Aorta (tissue), 5 donors: ENCODE data around the gene CNST. TPM values are rescaled to one million over a fixed set of nuclear protein-coding genes. Genes with fewer than 3 reads are reported as not detected.

Experiments used
- ATAC-seq: fragments of 200-7000 bp; cut with Tn5 transposase; one replicate; pipeline ENCODE4 v1.9.1; 2022; ENCODE audit warnings: moderate library complexity; ENCODE audit not compliant: low FRiP score
- DNase-seq, 2 donors: peaks; one replicate each; pipeline ENCODE4 v3.0.0-alpha.2; 2020
- H3K27ac ChIP-seq, 2 donors: one replicate each; pipeline ENCODE4 v1.5.1; 2013; ENCODE audit warnings: low read length in 2 of 2, mild to moderate bottlenecking in 2 of 2, moderate library complexity in 2 of 2, control low read depth in 1 of 2, inconsistent platforms in 1 of 2, low read depth in 1 of 2
- H3K27me3 ChIP-seq, 2 donors: one replicate each; pipeline ENCODE4 v1.6.1; 2013; ENCODE audit warnings: control low read depth in 1 of 2, low read length in 1 of 2, mild to moderate bottlenecking in 1 of 2, moderate library complexity in 1 of 2; ENCODE audit not compliant: insufficient read depth in 2 of 2, control insufficient read depth in 1 of 2
- H3K36me3 ChIP-seq, 2 donors: one replicate each; pipeline ENCODE4 v1.6.1; 2013; ENCODE audit warnings: control low read depth in 1 of 2, low read length in 1 of 2, mild to moderate bottlenecking in 1 of 2; ENCODE audit not compliant: insufficient read depth in 2 of 2, control insufficient read depth in 1 of 2
- H3K4me1 ChIP-seq, 2 donors: one replicate each; pipeline ENCODE4 v1.6.1; 2013; ENCODE audit warnings: low read length in 2 of 2, control low read depth in 1 of 2, mild to moderate bottlenecking in 1 of 2, moderate library complexity in 1 of 2; ENCODE audit not compliant: insufficient read depth in 2 of 2, control insufficient read depth in 1 of 2
- H3K4me3 ChIP-seq, 2 donors: one replicate each; pipeline ENCODE4 v1.5.1; 2013; ENCODE audit warnings: low read length in 2 of 2, control low read depth in 1 of 2, mild to moderate bottlenecking in 1 of 2
- H3K9me3 ChIP-seq: one replicate; pipeline ENCODE4 v1.6.1; 2013; ENCODE audit warnings: mild to moderate bottlenecking, low read length; ENCODE audit not compliant: control insufficient read depth
- WGBS, 2 donors: extraction: QIAGEN DNeasy Blood & Tissue Kit; methylation state at CpG; one replicate each; pipeline ENCODE4 v1.1.7; 2013; 5-methylcytosine and 5-hydroxymethylcytosine counted together
- intact Hi-C, 2 donors: fragments of 100-400 bp; cut with DNase I; formaldehyde crosslinking; loops; one replicate each; pipeline versions ENCODE4 v1.14.2 to v1.15.0; 2022
- polyA plus RNA-seq, 2 donors: library from polyadenylated mRNA; stranded (reverse); fragments of 200-250 nt; gene quantifications; one replicate each; pipeline ENCODE4 v1.2.3, GENCODE V29; 2013
- total RNA-seq, 2 donors: library from RNA; stranded (reverse); fragmentation: NEBNext Ultra II Directional; extraction: Animal tissue kit (Norgen Biotek cat#: 25700); gene quantifications; one replicate each; pipeline ENCODE4 v1.2.1, GENCODE V29; 2021
- donor health status: healthy with polysubstance abuse.
- donor health status: Bipolar disorder and iron deficiency.
- donor health status: DM: no; HTN: no; CAD: no.
- donor health status: DM: no; HTN: no; CAD: no.
- donor health status: DM: yes; HTN: yes; CAD: no.

The CNST gene
- total and polyA plus RNA-seq, 4 donors, result 6.9 to 27.8 (median 16.1) TPM

DNA sequence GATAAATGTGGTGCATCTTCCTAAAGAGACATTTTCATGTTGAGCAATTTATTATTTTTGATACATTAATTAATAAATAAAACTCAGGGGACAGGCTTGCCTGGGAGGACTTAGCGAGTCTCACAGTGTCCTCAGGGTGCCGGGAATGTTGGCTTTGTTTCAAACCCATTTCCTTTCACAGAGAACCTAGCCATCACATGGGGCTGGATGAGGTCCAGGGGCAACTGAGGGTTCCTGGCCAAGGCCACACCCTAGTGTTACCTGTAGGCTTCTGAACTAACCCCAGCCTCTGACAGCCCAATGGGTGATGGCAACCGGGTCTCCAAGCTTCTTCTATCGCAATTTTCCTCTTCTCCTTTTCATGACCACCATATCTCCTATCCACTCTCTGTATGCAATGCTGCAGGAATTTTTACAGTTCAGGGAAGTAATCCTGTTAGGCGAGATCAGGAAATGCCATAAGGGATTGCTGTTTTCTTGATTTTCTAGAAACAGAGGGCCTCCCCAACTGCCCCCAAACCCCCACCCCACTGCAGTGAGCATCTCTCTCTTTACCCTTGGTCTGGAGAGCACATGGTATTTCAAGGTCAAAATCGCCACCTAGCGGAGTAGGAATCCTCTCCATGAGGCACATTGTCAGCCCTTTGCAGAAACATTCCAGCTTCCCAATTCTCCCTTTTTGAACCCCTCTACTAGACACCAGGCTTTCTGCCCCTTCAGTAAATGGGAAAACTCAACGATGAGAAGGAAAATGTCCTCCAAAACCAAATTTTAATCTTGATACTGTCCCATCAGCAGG, 37.1 kb upstream of the CNST start:
- Histone ChIP-seq H3K4me3 (no peak overlapping the region), H3K36me3 (no peaks in the 10 kb centered on the region), H3K4me1 (no peaks in the 10 kb centered on the region), H3K27ac (no peak overlapping the region), H3K27me3 (no peaks in the 10 kb centered on the region), H3K9me3 (peaks cover 3% of the 10 kb centered on the region)
- intact Hi-C loops, result no loop called here
- ATAC-seq (no peak), DNase-seq (no peak)
- 68 to 72% methylated on average over 8 of the region's 8 CpGs for WGBS, 2 donors

DNA sequence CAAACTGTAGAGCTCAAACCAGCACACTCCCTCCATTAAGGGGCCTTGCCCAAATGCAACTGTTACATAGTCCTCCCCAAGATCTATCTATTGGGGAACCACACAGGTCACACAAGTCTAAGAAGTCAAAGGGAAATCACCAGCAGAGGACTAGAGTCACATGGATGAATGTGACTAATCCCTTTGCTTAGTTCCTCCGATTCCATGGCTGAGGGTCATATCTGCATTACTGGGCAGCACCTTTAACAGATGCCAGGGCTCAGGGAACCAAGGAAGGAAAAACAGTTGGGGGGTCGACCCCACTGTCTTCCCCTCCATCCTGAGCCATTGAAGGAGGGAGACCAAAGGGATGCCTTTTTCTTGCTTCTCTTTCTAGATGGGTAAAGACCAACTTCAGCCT, 35.8 kb upstream of the CNST start:
- DNase-seq, result no peak
- H3K4me3 ChIP-seq, result no peak overlapping the region
- H3K27me3 ChIP-seq, result no peaks in the 10 kb centered on the region
- H3K9me3 ChIP-seq, result peaks cover 3% of the 10 kb centered on the region
- no peak for ATAC-seq
- 67 to 70% methylated on average over 2 of the region's 2 CpGs for WGBS, 2 donors
- intact Hi-C loops, result no loop called here
- no peaks in the 10 kb centered on the region for H3K4me1 ChIP-seq
- H3K27ac ChIP-seq, result no peak overlapping the region
- no peaks in the 10 kb centered on the region for H3K36me3 ChIP-seq

DNA sequence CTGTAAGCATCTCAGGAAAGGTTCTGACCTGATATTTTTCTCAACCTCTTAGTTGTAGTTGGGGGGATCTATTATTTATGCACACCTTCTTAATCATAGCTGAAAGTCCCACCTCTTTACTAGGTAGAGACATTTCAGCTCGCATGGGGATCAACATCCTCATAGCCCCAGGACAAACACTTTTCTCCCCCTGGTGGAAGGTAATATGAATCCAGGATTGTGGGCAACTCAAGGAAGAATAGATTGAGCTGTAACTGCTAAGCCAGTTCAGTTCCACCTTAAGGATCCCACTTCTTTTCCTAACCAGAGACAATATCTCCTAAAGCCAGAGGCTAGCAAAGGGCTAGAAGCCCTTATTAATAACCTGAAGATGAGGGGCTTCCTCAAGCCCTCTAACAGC, 33.7 kb upstream of the CNST start:
- Histone ChIP-seq H3K27ac (no peak overlapping the region), H3K4me3 (no peak overlapping the region), H3K27me3 (no peaks in the 10 kb centered on the region), H3K36me3 (no peaks in the 10 kb centered on the region), H3K4me1 (no peaks in the 10 kb centered on the region), H3K9me3 (peaks cover 3% of the 10 kb centered on the region)
- DNase-seq (no peak), ATAC-seq (no peak)
- intact Hi-C loops, result no loop called here
- WGBS, 2 donors, result 27 to 53% methylated on average over 1 of the region's 1 CpG

DNA sequence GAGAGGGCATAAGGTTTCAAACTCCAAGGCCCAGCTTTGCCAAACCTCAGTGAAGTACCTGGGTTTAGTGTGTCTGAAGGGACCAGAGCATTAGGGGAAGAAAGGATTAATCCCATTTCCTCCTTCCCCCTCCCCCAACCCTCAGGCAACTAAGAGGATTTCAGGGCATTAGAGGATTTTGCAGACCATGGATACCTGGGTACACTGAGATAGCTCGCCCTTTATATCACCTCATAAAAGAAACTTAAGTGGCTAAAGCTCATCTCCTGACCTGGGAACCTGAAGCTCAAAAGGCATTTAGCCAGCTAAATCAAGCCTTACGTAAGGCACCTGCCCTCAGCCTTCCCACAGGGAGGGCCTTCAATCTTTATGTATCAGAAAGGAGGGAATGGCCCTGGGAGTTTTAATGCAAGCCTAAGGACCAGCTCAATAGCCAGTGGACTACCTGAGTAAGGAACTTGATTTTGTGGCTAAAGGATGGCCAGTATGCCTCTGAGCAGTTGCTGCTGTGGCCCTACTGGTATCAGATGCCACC, 32.8 kb upstream of the CNST start:
- Histone ChIP-seq H3K36me3 (no peaks in the 10 kb centered on the region), H3K4me1 (no peaks in the 10 kb centered on the region), H3K27ac (no peak overlapping the region), H3K4me3 (no peak overlapping the region), H3K9me3 (peaks cover 3% of the 10 kb centered on the region), H3K27me3 (no peaks in the 10 kb centered on the region)
- DNase-seq, result no peak
- WGBS, 2 donors, result 88% methylated on average over 2 of the region's 2 CpGs
- intact Hi-C loops, result no loop called here
- no peak for ATAC-seq

DNA sequence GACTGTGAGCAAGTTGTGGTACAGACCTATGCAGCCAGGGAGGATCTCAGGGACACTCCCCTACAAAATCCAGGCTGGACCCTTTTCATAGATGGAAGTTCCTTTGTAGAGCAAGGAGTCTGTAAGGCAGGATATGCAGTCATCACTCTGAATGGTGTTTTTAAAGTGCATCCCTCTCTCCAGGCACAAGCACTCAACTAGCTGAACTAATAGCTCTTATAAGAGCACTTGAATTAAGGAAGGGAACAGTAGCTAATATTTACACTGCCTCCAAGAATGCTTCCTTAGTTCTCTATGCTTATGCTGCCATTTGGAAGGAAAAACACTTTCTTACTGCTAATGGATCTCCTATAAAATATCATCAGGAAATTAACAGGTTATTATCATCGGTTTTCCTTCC, 32.1 kb upstream of the CNST start:
- Histone ChIP-seq H3K27ac (no peak overlapping the region), H3K36me3 (no peaks in the 10 kb centered on the region), H3K9me3 (peaks cover 3% of the 10 kb centered on the region), H3K4me3 (no peak overlapping the region), H3K27me3 (no peaks in the 10 kb centered on the region), H3K4me1 (no peaks in the 10 kb centered on the region)
- intact Hi-C loops, result no loop called here
- DNase-seq, result no peak
- WGBS, 2 donors, result 84% methylated on average over 1 of the region's 1 CpG
- ATAC-seq, result no peak

DNA sequence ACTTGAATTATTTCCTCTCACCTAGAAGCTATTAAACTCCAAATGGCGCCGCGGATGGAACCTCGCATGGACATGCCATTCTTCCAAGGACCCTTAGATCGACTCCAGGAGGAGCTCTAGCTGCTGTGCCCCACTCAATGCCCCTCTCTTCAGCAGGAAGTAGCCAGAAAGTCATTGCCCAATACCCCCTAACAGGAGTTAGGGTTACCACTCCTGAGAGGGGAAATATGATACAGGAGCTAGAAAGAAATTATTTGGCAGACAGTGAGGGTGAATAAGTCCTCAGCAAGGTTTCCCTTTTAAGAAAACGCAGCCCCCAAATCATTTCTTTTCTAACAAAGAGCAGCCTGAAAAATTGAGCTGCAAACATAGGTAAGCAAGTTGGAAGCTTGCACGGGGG, 28.8 kb upstream of the CNST start:
- ATAC-seq, result no peak
- intact Hi-C loops, result no loop called here
- H3K4me3 ChIP-seq, result no peak overlapping the region

DNA sequence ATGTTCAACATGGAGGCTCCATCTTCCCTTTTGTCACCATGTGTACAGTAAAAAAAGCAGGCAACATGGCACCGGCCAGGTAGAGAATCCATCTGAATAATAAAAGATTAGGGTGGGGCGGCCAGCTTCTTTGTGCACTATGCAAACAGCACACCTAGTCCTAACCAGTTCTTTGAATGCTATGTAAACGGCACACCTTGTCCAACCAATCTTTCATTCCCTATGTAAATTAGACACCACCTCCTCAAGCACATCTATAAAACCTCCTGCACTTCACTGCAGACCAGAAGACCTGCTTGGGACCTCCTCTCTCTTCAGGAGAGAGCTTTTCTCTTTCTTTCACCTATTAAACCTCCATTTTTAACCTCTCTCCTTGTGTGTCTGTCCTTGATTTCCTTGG, 28.4 kb upstream of the CNST start:
- H3K27ac ChIP-seq, result no peak overlapping the region
- no peaks in the 10 kb centered on the region for H3K27me3 ChIP-seq
- H3K4me3 ChIP-seq, result no peak overlapping the region
- WGBS, 2 donors, result 90 to 97% methylated on average over 3 of the region's 3 CpGs
- ATAC-seq (no peak), DNase-seq (no peak)
- H3K4me1 ChIP-seq, result no peaks in the 10 kb centered on the region
- intact Hi-C loops, result no loop called here
- peaks cover 0 to 5% of the 10 kb centered on the region in 2 donors for H3K36me3 ChIP-seq
- no peaks in the 10 kb centered on the region for H3K9me3 ChIP-seq

More for the DNA sequence above, 28.8 kb upstream of the CNST start:
- no peaks in the 10 kb centered on the region for H3K27me3 ChIP-seq
- 81 to 82% methylated on average over 7 of the region's 7 CpGs for WGBS, 2 donors
- no peaks in the 10 kb centered on the region for H3K9me3 ChIP-seq
- no peaks in the 10 kb centered on the region for H3K4me1 ChIP-seq
- no peak for DNase-seq
- H3K36me3 ChIP-seq, result peaks cover 0 to 5% of the 10 kb centered on the region in 2 donors
- no peak overlapping the region for H3K27ac ChIP-seq

DNA sequence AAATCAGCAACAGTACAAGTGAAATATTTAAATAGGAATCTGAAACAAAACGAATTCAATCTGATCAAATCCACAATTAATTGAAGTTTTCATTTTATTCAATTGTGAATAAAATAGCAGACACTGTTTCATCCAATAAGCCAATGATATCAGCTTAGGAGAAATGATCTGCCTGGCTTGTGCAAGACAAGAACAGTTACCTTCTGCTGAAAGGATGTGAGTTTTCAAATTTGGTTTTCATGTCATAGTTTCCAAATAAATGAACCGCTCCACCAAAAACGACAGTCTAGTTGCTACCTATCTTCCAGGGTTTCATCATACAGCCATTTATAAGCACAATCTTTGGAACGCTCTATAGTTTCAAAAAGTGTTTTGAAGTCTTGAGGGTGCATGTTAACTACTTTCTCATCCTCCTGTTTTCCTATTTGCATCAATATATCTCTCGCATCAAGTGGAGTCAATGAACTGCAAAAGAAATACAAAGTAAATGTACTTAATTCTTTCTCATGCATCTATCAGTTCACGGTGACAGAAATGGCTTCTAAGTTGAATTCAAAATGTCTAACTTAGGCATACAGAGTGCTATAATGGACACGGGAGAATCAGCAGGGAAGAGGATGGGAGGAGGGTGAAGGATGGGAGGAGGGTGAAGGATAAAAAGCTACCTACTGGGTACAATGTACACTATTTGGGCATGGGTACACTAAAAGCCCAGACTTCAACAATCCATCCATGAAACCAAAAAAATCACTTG, 25.3 kb upstream of the CNST start:
- ATAC-seq, result no peak
- H3K4me1 ChIP-seq, result no peaks in the 10 kb centered on the region
- no peak for DNase-seq
- no peaks in the 10 kb centered on the region for H3K27me3 ChIP-seq
- no peak overlapping the region for H3K4me3 ChIP-seq
- H3K9me3 ChIP-seq, result no peaks in the 10 kb centered on the region
- H3K36me3 ChIP-seq, result peaks cover 2 to 6% of the 10 kb centered on the region in 2 donors
- WGBS, 2 donors, result 86 to 90% methylated on average over 7 of the region's 7 CpGs
- no peak overlapping the region for H3K27ac ChIP-seq
- intact Hi-C loops, result no loop called here
